CMK (cell line): ENCODE measurements around the gene WDSUB1.

Source experiments
- DNase-seq: peaks from one replicate; pipeline ENCODE4 v3.0.0-alpha.2; 2010; ENCODE audit warnings: low read depth

WDSUB1 gene

GRCh38 chr2:159195697-159196096 lies 90.8 kb downstream of the WDSUB1 start:
- DNase-seq = no peak

- no peak for DNase-seq
Measured at GRCh38 chr2:159194241-159194640, 92.3 kb downstream of the WDSUB1 start.

- no peak for DNase-seq
Measured at GRCh38 chr2:159193791-159194190, 92.7 kb downstream of the WDSUB1 start.

- no peak for DNase-seq
Measured at GRCh38 chr2:159192371-159192918, 94.1 kb downstream of the WDSUB1 start.

GRCh38 chr2:159188449-159188848 lies 98.1 kb downstream of the WDSUB1 start:
- no peak for DNase-seq

- DNase-seq = no peak
Measured at GRCh38 chr2:159187106-159187505, 99.4 kb downstream of the WDSUB1 start.

GRCh38 chr2:159186462-159186861 lies 100.0 kb downstream of the WDSUB1 start:
- no peak for DNase-seq
